Measurements from ENCODE around the gene RECQL. TPM values are rescaled to one million over a fixed set of nuclear protein-coding genes. Genes with fewer than 3 reads are reported as not detected.

RECQL gene
- total RNA-seq, 1 experiment from 2014 or later = 32.1 TPM

DNA sequence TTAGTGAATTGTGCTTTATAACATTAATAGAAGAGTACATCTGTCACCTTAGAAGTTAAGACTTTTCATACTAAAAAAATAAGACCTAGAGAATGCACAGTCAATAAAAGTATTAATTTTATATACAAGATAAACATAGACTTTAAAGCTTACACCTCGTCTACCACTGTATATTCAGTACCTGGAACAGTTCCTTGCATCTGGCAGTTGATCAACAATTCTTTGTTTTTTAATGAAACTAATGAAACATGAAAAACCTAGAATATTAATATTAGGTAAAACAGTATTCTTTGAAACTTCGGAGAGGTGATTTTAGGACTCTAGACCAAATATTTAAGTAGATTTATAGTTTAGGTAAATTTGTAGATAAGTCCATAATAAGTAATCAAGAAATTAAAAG, 4.5 kb upstream of the RECQL start:
- Mint-ChIP-seq H3K36me3 (ENCODE audit: insufficient read depth, unreplicated experiment) (no peaks in the 10 kb centered on the region), H3K27me3 (ENCODE audit: unreplicated experiment) (no peaks in the 10 kb centered on the region), H3K27ac (ENCODE audit: unreplicated experiment) (no peak overlapping the region), H3K9me3 (ENCODE audit: low read depth, unreplicated experiment) (no peaks in the 10 kb centered on the region), H3K4me1 (ENCODE audit: low read depth, unreplicated experiment) (peaks cover 9% of the 10 kb centered on the region), H3K4me3 (ENCODE audit: low read depth, unreplicated experiment) (no peak overlapping the region)
- DNase-seq = no peak
- TF ChIP-seq, protein P1, sequence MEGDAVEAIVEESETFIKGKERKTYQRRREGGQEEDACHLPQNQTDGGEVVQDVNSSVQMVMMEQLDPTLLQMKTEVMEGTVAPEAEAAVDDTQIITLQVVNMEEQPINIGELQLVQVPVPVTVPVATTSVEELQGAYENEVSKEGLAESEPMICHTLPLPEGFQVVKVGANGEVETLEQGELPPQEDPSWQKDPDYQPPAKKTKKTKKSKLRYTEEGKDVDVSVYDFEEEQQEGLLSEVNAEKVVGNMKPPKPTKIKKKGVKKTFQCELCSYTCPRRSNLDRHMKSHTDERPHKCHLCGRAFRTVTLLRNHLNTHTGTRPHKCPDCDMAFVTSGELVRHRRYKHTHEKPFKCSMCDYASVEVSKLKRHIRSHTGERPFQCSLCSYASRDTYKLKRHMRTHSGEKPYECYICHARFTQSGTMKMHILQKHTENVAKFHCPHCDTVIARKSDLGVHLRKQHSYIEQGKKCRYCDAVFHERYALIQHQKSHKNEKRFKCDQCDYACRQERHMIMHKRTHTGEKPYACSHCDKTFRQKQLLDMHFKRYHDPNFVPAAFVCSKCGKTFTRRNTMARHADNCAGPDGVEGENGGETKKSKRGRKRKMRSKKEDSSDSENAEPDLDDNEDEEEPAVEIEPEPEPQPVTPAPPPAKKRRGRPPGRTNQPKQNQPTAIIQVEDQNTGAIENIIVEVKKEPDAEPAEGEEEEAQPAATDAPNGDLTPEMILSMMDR (IDR thresholded peaks at IDR 0.05; ENCODE audit: unreplicated experiment) = no peak
- intact Hi-C loops (cut with micrococcal nuclease; ENCODE audit: unreplicated experiment) = loop anchor here (10.0 kb wide), 1 partner anchor 179 kb away; no protein-coding TSS in a partner anchor
- CTCF ChIA-PET = no interaction called here
- BruUV-seq (replicated peaks) = no TSS peak

DNA sequence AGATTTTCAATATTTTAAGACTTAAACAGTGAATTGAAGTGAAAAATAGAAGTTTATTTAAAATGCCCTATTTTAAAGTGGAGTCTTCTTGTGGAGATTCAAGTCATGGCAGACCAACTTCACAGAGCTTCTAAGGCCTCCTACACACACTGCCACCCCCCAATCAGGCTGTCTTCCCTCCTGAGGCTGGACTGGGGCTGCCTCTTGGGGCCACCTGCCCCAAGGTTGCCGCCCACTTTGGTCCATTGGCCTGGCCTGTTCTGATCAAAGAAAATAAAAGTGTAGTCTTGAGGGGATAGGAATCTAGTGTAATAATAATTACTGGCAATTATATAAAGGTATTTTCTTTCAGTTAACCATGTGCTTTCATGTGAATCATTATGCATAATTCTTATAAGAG, 1.4 kb upstream of the RECQL start:
- TF ChIP-seq, protein P1 (IDR thresholded peaks at IDR 0.05; ENCODE audit: unreplicated experiment) = no peak
- BruUV-seq (replicated peaks) = TSS peak; percentile 53
- peaks cover 9% of the 10 kb centered on the region for H3K4me1 Mint-ChIP-seq (ENCODE audit: low read depth, unreplicated experiment)
- CTCF ChIA-PET = no interaction called here
- H3K4me3 Mint-ChIP-seq (ENCODE audit: low read depth, unreplicated experiment) = no peak overlapping the region
- H3K27me3 Mint-ChIP-seq (ENCODE audit: unreplicated experiment) = no peaks in the 10 kb centered on the region
- DNase-seq = no peak
- H3K9me3 Mint-ChIP-seq (ENCODE audit: low read depth, unreplicated experiment) = no peaks in the 10 kb centered on the region
- intact Hi-C loops (cut with micrococcal nuclease; ENCODE audit: unreplicated experiment) = loop anchor here (5.0 to 10.0 kb wide), 2 partner anchors 66 to 182 kb away; partner anchors contain the start of gene PYROXD1
- no peak overlapping the region for H3K27ac Mint-ChIP-seq (ENCODE audit: unreplicated experiment)
- no peaks in the 10 kb centered on the region for H3K36me3 Mint-ChIP-seq (ENCODE audit: insufficient read depth, unreplicated experiment)

DNA sequence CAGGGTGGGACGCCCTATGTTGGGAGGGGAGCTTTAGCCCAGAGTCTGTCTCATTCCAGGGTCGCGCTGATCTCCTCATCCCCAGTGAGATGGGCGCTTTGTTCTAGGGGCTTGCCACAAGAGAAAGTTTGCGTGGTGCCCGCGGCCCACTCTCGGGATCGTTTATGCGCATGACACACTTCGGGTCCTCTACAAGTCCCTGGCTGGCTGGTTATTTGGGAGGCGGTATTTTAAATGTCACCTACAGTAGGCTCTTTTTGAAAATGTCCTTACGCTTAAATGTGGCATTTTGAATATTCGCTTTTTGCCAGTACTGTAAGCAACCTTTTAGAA, 695 bp upstream of the RECQL start:
- H3K4me3 Mint-ChIP-seq (ENCODE audit: low read depth, unreplicated experiment) = no peak overlapping the region
- peaks cover 9% of the 10 kb centered on the region for H3K4me1 Mint-ChIP-seq (ENCODE audit: low read depth, unreplicated experiment)
- TF ChIP-seq, protein P1 (IDR thresholded peaks at IDR 0.05; ENCODE audit: unreplicated experiment) = no peak
- intact Hi-C loops (cut with micrococcal nuclease; ENCODE audit: unreplicated experiment) = loop anchor here (5.0 to 10.0 kb wide), 2 partner anchors 65 to 183 kb away; partner anchors contain the start of gene PYROXD1
- BruUV-seq (replicated peaks) = no TSS peak
- DNase-seq = peak; percentile 5
- CTCF ChIA-PET = no interaction called here
- no peaks in the 10 kb centered on the region for H3K9me3 Mint-ChIP-seq (ENCODE audit: low read depth, unreplicated experiment)
- H3K27me3 Mint-ChIP-seq (ENCODE audit: unreplicated experiment) = no peaks in the 10 kb centered on the region
- no peaks in the 10 kb centered on the region for H3K36me3 Mint-ChIP-seq (ENCODE audit: insufficient read depth, unreplicated experiment)
- no peak overlapping the region for H3K27ac Mint-ChIP-seq (ENCODE audit: unreplicated experiment)

DNA sequence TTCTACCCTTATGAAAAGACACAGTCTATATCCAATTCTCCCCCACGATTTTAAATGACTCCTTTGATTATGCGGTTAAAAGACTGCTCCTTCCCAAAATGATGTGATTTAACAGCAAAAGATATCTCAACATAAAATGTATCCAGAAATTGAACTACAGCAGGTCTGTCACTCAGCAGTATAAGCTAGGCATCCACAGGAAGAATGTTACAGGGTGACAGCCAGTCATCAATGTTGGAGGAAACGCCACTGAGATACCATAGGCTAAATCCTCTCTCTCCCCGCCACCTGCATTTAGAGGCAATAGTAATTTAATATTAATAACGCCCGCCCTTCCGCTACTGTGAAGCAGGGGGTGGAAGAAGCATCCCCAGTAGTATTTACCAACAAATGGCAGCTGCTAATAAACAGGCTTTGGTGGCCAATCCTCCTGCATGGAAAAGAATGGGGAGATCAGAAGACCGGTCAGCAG, 613 bp downstream of the RECQL start:
- no peak overlapping the region for H3K4me3 Mint-ChIP-seq (ENCODE audit: low read depth, unreplicated experiment)
- BruUV-seq (replicated peaks) = TSS peak; percentile 53
- no peaks in the 10 kb centered on the region for H3K9me3 Mint-ChIP-seq (ENCODE audit: low read depth, unreplicated experiment)
- H3K36me3 Mint-ChIP-seq (ENCODE audit: insufficient read depth, unreplicated experiment) = no peaks in the 10 kb centered on the region
- intact Hi-C loops (cut with micrococcal nuclease; ENCODE audit: unreplicated experiment) = loop anchor here (5.0 to 10.0 kb wide), 2 partner anchors 64 to 184 kb away; partner anchors contain the start of gene PYROXD1
- TF ChIP-seq, protein P1 (IDR thresholded peaks at IDR 0.05; ENCODE audit: unreplicated experiment) = no peak
- peaks cover 9% of the 10 kb centered on the region for H3K4me1 Mint-ChIP-seq (ENCODE audit: low read depth, unreplicated experiment)
- no peak for DNase-seq
- H3K27me3 Mint-ChIP-seq (ENCODE audit: unreplicated experiment) = no peaks in the 10 kb centered on the region
- CTCF ChIA-PET = interaction anchor here (0.7 kb wide), 1 partner anchor 943 kb away, joined by 3 read pairs; no protein-coding TSS in a partner anchor
- H3K27ac Mint-ChIP-seq (ENCODE audit: unreplicated experiment) = no peak overlapping the region
